H1 (cell line): ENCODE measurements around the gene ASCC1. TPM values are rescaled to one million over a fixed set of nuclear protein-coding genes. Genes with fewer than 3 reads are reported as not detected.

Experiments used
- EP300 ChIP-seq, 2 experiments: IDR thresholded peaks; 1 replicate in 1 of 2; 2 replicates in 1 of 2; pipeline ENCODE4 v1.6.1; 2011 to 2012; ENCODE audit warnings: low read depth in 2 of 2, low read length in 2 of 2, mild to moderate bottlenecking in 2 of 2, borderline replicate concordance in 1 of 2, inconsistent platforms in 1 of 2, moderate library complexity in 1 of 2
- JUND ChIP-seq: IDR thresholded peaks from 2 replicates; pipeline ENCODE4 v1.6.1; 2011; ENCODE audit warnings: mild to moderate bottlenecking, improper control_type of control experiment, low read length
- NRF1 ChIP-seq: IDR thresholded peaks from 2 replicates; pipeline ENCODE4 v1.6.1; 2011; ENCODE audit warnings: mild to moderate bottlenecking, low read depth, low read length, improper control_type of control experiment
- SAP30 ChIP-seq: fragments of 300-600 bp; sonication (generic); IDR thresholded peaks from 2 replicates; pipeline ENCODE4 v1.7.1; 2012; ENCODE audit warnings: low read length, moderate library complexity, mild to moderate bottlenecking, inconsistent platforms; ENCODE audit not compliant: insufficient read depth, insufficient replicate concordance
- SP4 ChIP-seq: IDR thresholded peaks from 2 replicates; pipeline ENCODE4 v1.6.1; 2012; ENCODE audit warnings: low read length, inconsistent platforms
- polyA plus RNA-seq, 7 experiments: library from polyadenylated mRNA; depleted of rRNA in 3 of 7; stranded (reverse) in 5 of 7; unstranded in 2 of 7; fragments of >200 nt in 5 of 7; fragments of 200-250 nt in 2 of 7; gene quantifications; 1 replicate in 5 of 7; 2 replicates in 1 of 7; 4 replicates in 1 of 7; pipeline versions ENCODE4 v1.2.1 to v1.2.3, GENCODE V29; 2011 to 2013; ENCODE audit warnings: missing spikeins in 2 of 7, mixed read lengths in 2 of 7
- total RNA-seq: library from RNA; stranded (reverse); fragmentation: NEBNext Ultra II Directional; extraction: Animal tissue kit (Norgen Biotek cat#: 25700); gene quantifications from 2 replicates; pipeline ENCODE4 v1.2.1, GENCODE V29; 2021

Gene ASCC1
- total and polyA plus RNA-seq, 2 of the 8 experiments (the other 6 are each of a cell fraction or from before 2014, with no cell fraction given), result 25.6 to 35.8 TPM

GRCh38 chr10:72170733-72171132, 45.3 kb downstream of the ASCC1 start (continued):
- TF ChIP-seq SAP30 (no peak), SP4 (no peak), NRF1 (no peak), JUND (no peak), EP300 (IDR thresholded peaks at IDR 0.05; ENCODE audit: borderline replicate concordance in 1 of 2, low read depth in 2 of 2, low read length in 2 of 2) (no peak)
